ENCODE data around the gene ZNRD2.

Gene ZNRD2

GRCh38 chr11:65611758-65612603, 41.7 kb downstream of the ZNRD2 start:
- FAIRE-seq = no peak

- no peak for FAIRE-seq
Observed at GRCh38 chr11:65612691-65613090, 42.4 kb downstream of the ZNRD2 start.

- no peak for FAIRE-seq
Observed at GRCh38 chr11:65613091-65613928, 43.0 kb downstream of the ZNRD2 start.

- FAIRE-seq = peak; percentile 99
Observed at GRCh38 chr11:65615229-65615949, 45.1 kb downstream of the ZNRD2 start, which contains the start of gene PCNX3. PCNX3 (plus strand) TSS chr11:65615776; CDS start chr11:65616312, 536 bp downstream.

GRCh38 chr11:65615950-65616574, 45.8 kb downstream of the ZNRD2 start:
- no peak for FAIRE-seq

- no peak for FAIRE-seq
Observed at GRCh38 chr11:65616575-65617001, 46.3 kb downstream of the ZNRD2 start.

- no peak for FAIRE-seq
Observed at GRCh38 chr11:65617136-65617850, 47.0 kb downstream of the ZNRD2 start.

GRCh38 chr11:65617990-65618751, 47.9 kb downstream of the ZNRD2 start:
- FAIRE-seq = no peak

GRCh38 chr11:65618763-65619162, 48.5 kb downstream of the ZNRD2 start:
- FAIRE-seq = no peak

GRCh38 chr11:65619281-65619928, 49.1 kb downstream of the ZNRD2 start:
- FAIRE-seq = no peak

- no peak for FAIRE-seq
Observed at GRCh38 chr11:65620666-65621065, 50.4 kb downstream of the ZNRD2 start.

- no peak for FAIRE-seq
Observed at GRCh38 chr11:65621460-65621859, 51.2 kb downstream of the ZNRD2 start.
